Measurements from ENCODE around the gene FAM53C.
"Not testable (repeated sequence)": the region's sequence is repeated elsewhere in the genome, so short reads cannot be mapped to it uniquely, and the experiment has no call there.

The FAM53C gene

GRCh38 chr5:138351517-138351916 lies 13.5 kb downstream of the FAM53C start:
- no peak for DNase-seq

- peak; percentile 72 for DNase-seq
Observed at GRCh38 chr5:138352071-138352721, 14.1 kb downstream of the FAM53C start, which contains the start of gene KDM3B. KDM3B (plus strand) TSS chr5:138352685; CDS start chr5:138352796, 111 bp downstream.

GRCh38 chr5:138352722-138353559 lies 14.9 kb downstream of the FAM53C start:
- no peak for DNase-seq

- no peak for DNase-seq
Observed at GRCh38 chr5:138353560-138354080, 15.6 kb downstream of the FAM53C start.

- DNase-seq, result no peak
Observed at GRCh38 chr5:138354387-138354786, 16.3 kb downstream of the FAM53C start.

- no peak for DNase-seq
Observed at GRCh38 chr5:138354926-138355378, 16.9 kb downstream of the FAM53C start.

- DNase-seq, result no peak
Observed at GRCh38 chr5:138359621-138360020, 21.6 kb downstream of the FAM53C start.

GRCh38 chr5:138360941-138361452 lies 22.9 kb downstream of the FAM53C start:
- DNase-seq, result no peak

GRCh38 chr5:138364576-138364975 lies 26.5 kb downstream of the FAM53C start:
- no peak for DNase-seq

- DNase-seq, result no peak
Observed at GRCh38 chr5:138366632-138367382, 28.7 kb downstream of the FAM53C start.

GRCh38 chr5:138369261-138369660 lies 31.2 kb downstream of the FAM53C start:
- no peak for DNase-seq

GRCh38 chr5:138369706-138370105 lies 31.6 kb downstream of the FAM53C start:
- DNase-seq, result no peak

- no peak for DNase-seq
Observed at GRCh38 chr5:138370537-138370936, 32.5 kb downstream of the FAM53C start.

- no peak for DNase-seq
Observed at GRCh38 chr5:138371454-138371853, 33.4 kb downstream of the FAM53C start.

GRCh38 chr5:138372225-138372624 lies 34.2 kb downstream of the FAM53C start:
- no peak for DNase-seq

- no peak for DNase-seq
Observed at GRCh38 chr5:138372653-138373052, 34.6 kb downstream of the FAM53C start.

- no peak for DNase-seq
Observed at GRCh38 chr5:138382347-138382746, 44.3 kb downstream of the FAM53C start.

- no peak for DNase-seq
Observed at GRCh38 chr5:138385660-138386059, 47.6 kb downstream of the FAM53C start.

- no peak for DNase-seq
Observed at GRCh38 chr5:138386290-138386689, 48.2 kb downstream of the FAM53C start.

GRCh38 chr5:138389332-138389731 lies 51.3 kb downstream of the FAM53C start:
- DNase-seq, result no peak

- DNase-seq, result not testable (repeated sequence)
Observed at GRCh38 chr5:138389911-138390310, 51.8 kb downstream of the FAM53C start.

GRCh38 chr5:138391859-138392386 lies 53.9 kb downstream of the FAM53C start:
- DNase-seq, result no peak
